Colonic mucosa (tissue), 4 donors: ENCODE measurements around the gene TMEM63B. TPM values are rescaled to one million over a fixed set of nuclear protein-coding genes. Genes with fewer than 3 reads are reported as not detected.

Source experiments
- DNase-seq: peaks from one replicate; pipeline ENCODE4 v3.0.0-alpha.2; 2020
- H3K27ac ChIP-seq: fragments of 200-600 bp; one replicate; pipeline ENCODE4 v1.8.0; 2021
- H3K27me3 ChIP-seq: fragments of 200-600 bp; one replicate; pipeline ENCODE4 v1.8.0; 2021
- H3K36me3 ChIP-seq: fragments of 200-600 bp; one replicate; pipeline ENCODE4 v1.8.0; 2021
- H3K4me1 ChIP-seq: fragments of 200-600 bp; one replicate; pipeline ENCODE4 v1.8.0; 2021; ENCODE audit warnings: mild to moderate bottlenecking
- H3K4me3 ChIP-seq: fragments of 200-600 bp; one replicate; pipeline ENCODE4 v1.8.0; 2021
- H3K9ac ChIP-seq, 2 donors: one replicate each; pipeline ENCODE4 v1.7.0; 2013; ENCODE audit warnings: control low read depth in 2 of 2, low read depth in 2 of 2, low read length in 2 of 2
- H3K9me3 ChIP-seq: fragments of 200-600 bp; one replicate; pipeline ENCODE4 v1.8.0; 2021
- CTCF ChIP-seq: fragments of 200-600 bp; IDR thresholded peaks from one replicate; pipeline ENCODE4 v1.8.0; 2022; ENCODE audit warnings: antibody characterized with exemption, mild to moderate bottlenecking
- intact Hi-C: fragments of 100-400 bp; cut with DNase I; formaldehyde crosslinking; loops from one replicate; pipeline ENCODE4 v1.14.1; 2022
- total RNA-seq, 2 donors: library from RNA; stranded (reverse); fragmentation: NEBNext Ultra II Directional in 1 of 2; extraction: Animal tissue kit (Norgen Biotek cat#: 25700) in 1 of 2; gene quantifications; one replicate each; pipeline ENCODE4 v1.2.1, GENCODE V29; 2021
- donor health status: healthy.
- donor health status: DM: no; HTN: no; CAD: no.
- donor health status: DM: no; HTN: no; CAD: no.

Gene TMEM63B
- total RNA-seq, 2 donors from 2014 or later = 74.3 to 95.3 TPM

DNA sequence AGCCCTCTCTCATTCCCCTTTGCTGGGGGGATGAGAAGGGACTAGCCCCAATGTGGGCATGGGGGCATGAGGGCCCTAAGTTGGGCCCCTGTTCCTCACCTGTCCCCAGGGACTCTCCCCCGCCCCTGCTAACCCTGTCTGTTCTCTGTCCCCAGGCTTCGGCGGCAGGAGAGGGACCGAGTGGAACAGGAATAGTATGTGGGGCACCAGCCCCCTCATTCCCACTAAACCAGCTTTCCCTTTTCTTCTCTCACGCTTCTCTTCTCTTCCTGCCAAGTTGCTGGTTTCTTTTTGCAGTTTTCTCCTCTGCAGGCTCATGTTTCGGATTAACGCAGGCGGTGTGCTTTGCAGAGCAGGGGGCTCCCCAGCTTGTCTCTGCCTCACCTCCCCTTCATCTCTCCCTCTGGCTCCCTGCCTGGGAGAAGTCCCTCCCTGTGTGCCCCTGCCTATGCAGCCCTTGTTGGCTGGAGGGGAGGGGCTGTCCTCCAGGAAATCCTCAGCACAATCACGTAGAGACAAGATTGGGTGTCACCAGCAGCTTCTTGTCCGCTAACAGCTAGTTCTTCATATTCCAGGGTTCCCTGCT is 7.9 kb downstream of the TMEM63B start:
- TF ChIP-seq CTCF = no peak
- Histone ChIP-seq H3K9ac (no peak overlapping the region), H3K9me3 (no peaks in the 10 kb centered on the region), H3K27me3 (no peaks in the 10 kb centered on the region), H3K4me3 (no peak overlapping the region), H3K4me1 (peaks cover 12% of the 10 kb centered on the region), H3K36me3 (peaks cover 3% of the 10 kb centered on the region), H3K27ac (no peak overlapping the region)
- DNase-seq = no peak
- intact Hi-C loops = no loop called here

GRCh38 chr6:44135875-44136274 is 8.5 kb downstream of the TMEM63B start:
- H3K4me3 ChIP-seq = no peak overlapping the region
- TF ChIP-seq CTCF = no peak
- no peak for DNase-seq
- H3K9me3 ChIP-seq = no peaks in the 10 kb centered on the region
- peaks cover 12% of the 10 kb centered on the region for H3K4me1 ChIP-seq
- H3K9ac ChIP-seq = no peak overlapping the region
- peaks cover 7% of the 10 kb centered on the region for H3K36me3 ChIP-seq
- H3K27me3 ChIP-seq = no peaks in the 10 kb centered on the region
- intact Hi-C loops = no loop called here
- H3K27ac ChIP-seq = no peak overlapping the region

DNA sequence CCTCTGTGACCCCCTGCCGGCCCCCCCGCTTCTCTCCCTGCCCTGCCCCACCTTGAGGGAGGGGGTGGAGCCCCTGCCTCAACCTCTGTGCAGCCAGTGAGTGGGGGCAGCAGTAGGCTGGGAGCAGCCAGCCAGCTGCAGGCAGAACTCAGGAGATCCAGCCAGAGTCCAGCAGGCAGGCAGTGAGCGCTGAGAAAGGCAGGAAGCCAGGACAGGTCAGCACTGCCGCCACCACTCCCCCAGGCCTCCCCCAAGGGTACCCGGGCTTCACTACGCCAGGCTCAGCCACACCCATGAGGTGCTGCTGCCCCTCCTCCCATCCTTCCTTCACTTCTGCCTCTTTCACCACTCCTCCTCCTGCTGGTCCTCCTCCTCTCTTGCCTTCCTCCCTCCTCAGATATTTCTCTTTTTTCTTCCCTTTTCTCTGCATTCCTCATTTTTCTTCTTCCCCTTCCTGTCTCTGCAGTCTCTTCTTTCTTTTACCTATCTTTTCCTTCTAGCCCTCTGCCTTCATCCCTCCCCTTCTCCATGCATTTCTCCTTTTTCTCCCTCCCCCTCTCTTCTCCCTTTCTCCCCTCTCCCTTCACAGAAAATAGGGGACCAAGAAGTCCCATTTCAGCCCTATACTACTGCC is 11.5 kb downstream of the TMEM63B start:
- H3K27ac ChIP-seq = no peak overlapping the region
- peaks cover 3% of the 10 kb centered on the region for H3K4me1 ChIP-seq
- peaks cover 7% of the 10 kb centered on the region for H3K36me3 ChIP-seq
- no peak for DNase-seq
- H3K4me3 ChIP-seq = no peak overlapping the region
- H3K27me3 ChIP-seq = no peaks in the 10 kb centered on the region
- no peak for TF ChIP-seq CTCF
- H3K9me3 ChIP-seq = no peaks in the 10 kb centered on the region
- intact Hi-C loops = no loop called here
- H3K9ac ChIP-seq = no peak overlapping the region

DNA sequence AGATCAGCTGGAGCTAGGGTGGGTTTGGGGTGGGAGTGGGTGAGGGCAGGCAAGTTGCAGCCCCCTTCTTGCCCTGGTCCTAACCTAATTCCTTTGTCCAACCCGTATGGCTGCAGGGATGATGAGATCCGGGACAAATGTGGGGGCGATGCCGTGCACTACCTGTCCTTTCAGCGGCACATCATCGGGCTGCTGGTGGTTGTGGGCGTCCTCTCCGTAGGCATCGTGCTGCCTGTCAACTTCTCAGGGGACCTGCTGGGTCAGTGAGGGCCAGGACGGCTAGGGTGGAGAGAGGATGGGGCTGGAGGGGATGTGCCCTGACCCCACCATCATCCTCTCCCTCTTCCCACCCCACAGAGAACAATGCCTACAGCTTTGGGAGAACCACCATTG is 12.0 kb downstream of the TMEM63B start:
- no peak overlapping the region for H3K27ac ChIP-seq
- H3K4me3 ChIP-seq = no peak overlapping the region
- H3K9me3 ChIP-seq = no peaks in the 10 kb centered on the region
- peaks cover 7% of the 10 kb centered on the region for H3K36me3 ChIP-seq
- DNase-seq = no peak
- intact Hi-C loops = no loop called here
- no peak overlapping the region for H3K9ac ChIP-seq
- H3K4me1 ChIP-seq = no peaks in the 10 kb centered on the region
- no peaks in the 10 kb centered on the region for H3K27me3 ChIP-seq
- no peak for TF ChIP-seq CTCF

GRCh38 chr6:44142835-44143234 is 15.5 kb downstream of the TMEM63B start:
- intact Hi-C loops = no loop called here
- Histone ChIP-seq H3K9ac (no peak overlapping the region), H3K4me1 (no peaks in the 10 kb centered on the region), H3K27me3 (no peaks in the 10 kb centered on the region), H3K9me3 (no peaks in the 10 kb centered on the region), H3K27ac (no peak overlapping the region), H3K4me3 (no peak overlapping the region), H3K36me3 (peaks cover 7% of the 10 kb centered on the region)
- no peak for TF ChIP-seq CTCF
- no peak for DNase-seq
